ENCODE results near the gene OR2W1. TPM values are rescaled to one million over a fixed set of nuclear protein-coding genes. Genes with fewer than 3 reads are reported as not detected.
A peak's percentile ranks its signal among the peaks of the same experiment; 100 is the strongest.

Gene OR2W1
- total RNA-seq, 1 donor from 2014 or later, result not detected

DNA sequence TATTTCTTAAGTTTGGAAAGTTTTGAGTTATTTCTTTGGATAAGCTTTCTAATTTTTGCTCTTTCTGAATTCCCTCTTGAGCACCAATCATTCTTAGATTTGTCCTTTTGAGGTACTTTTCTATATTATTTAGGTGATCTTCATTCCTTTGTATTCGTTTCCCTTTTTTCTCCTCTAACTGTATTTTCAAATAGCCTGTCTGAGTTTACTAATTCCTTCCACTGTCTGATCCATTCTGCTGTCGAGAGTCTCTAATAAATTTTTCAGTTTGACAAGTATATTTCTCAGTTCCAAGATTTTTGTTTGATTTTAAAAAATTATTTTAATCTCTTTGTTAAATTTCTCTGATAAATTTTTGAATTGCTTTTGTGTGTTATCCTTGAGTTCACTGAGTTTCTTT lies 23.5 kb downstream of the OR2W1 start:
- H3K36me3 ChIP-seq, result no peaks in the 10 kb centered on the region
- no peaks in the 10 kb centered on the region for H3K27me3 ChIP-seq
- H3K4me3 ChIP-seq, result no peak overlapping the region
- no peaks in the 10 kb centered on the region for H3K4me1 ChIP-seq
- no peak for DNase-seq (ENCODE audit: low spot score in 2 of 2)
- TF ChIP-seq CTCF (IDR thresholded peaks at IDR 0.05), result no peak
- H3K9me3 ChIP-seq, result no peaks in the 10 kb centered on the region
- intact Hi-C loops (cut with DNase I), result no loop called here
- H3K27ac ChIP-seq, result no peak overlapping the region

DNA sequence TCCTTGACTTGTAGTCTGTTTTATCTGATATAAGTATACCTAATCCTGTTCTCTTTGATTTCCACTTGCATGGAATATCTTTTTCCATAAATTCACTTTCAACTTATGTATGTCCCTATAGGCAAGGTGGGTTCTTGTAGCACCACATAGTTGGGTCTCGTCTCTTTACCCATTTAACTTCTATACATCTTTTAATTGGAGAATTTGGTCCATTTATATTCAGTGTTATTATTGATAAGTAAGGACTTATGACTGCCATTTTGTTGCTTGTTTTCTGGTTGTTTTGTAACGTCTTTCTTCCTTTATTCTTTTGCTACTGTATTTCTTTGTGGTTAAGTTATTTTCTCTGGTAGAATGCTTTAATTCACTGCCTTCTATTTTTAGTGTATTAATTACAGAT lies 25.3 kb downstream of the OR2W1 start:
- intact Hi-C loops (cut with DNase I), result loop anchor here (5.0 to 10.0 kb wide), 3 partner anchors 97 to 1115 kb away; partner anchors contain the start of gene TRIM27
- Histone ChIP-seq H3K4me1 (no peaks in the 10 kb centered on the region), H3K36me3 (no peaks in the 10 kb centered on the region), H3K9me3 (no peaks in the 10 kb centered on the region), H3K27ac (no peak overlapping the region), H3K4me3 (no peak overlapping the region), H3K27me3 (peaks cover 1% of the 10 kb centered on the region)
- DNase-seq (ENCODE audit: low spot score in 2 of 2), result no peak
- TF ChIP-seq CTCF (IDR thresholded peaks at IDR 0.05), result no peak

DNA sequence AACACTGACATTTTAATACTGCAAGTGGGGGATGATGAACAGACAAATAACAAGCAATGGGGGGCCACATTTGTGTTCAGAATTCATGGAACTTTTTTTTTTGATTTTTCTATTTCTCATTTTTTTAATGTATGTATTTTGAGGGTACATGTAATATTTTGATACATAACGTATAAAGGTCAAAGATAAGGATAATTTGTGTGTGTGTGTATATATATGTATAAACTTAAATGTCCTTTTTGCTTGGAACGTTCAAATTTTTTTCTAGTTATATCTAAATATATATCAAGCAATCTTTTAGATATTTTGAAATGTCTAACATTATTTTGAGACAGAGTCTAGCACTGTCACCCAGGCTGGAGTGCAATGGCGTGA lies 27.6 kb downstream of the OR2W1 start:
- H3K36me3 ChIP-seq, result no peaks in the 10 kb centered on the region
- DNase-seq (ENCODE audit: low spot score in 2 of 2), result no peak
- TF ChIP-seq CTCF (IDR thresholded peaks at IDR 0.05), result no peak
- H3K4me3 ChIP-seq, result no peak overlapping the region
- H3K9me3 ChIP-seq, result no peaks in the 10 kb centered on the region
- no peaks in the 10 kb centered on the region for H3K4me1 ChIP-seq
- intact Hi-C loops (cut with DNase I), result loop anchor here (1.0 to 10.0 kb wide), 5 partner anchors 75 to 1113 kb away; partner anchors contain the start of gene TRIM27
- H3K27me3 ChIP-seq, result peaks cover 5% of the 10 kb centered on the region
- H3K27ac ChIP-seq, result no peak overlapping the region

GRCh38 chr6:29016559-29017427 lies 28.2 kb downstream of the OR2W1 start:
- intact Hi-C loops (cut with DNase I), result loop anchor here (1.0 to 10.0 kb wide), 8 partner anchors 31 to 1112 kb away; partner anchors contain the start of gene TRIM27
- Histone ChIP-seq H3K9me3 (no peaks in the 10 kb centered on the region), H3K36me3 (no peaks in the 10 kb centered on the region), H3K4me1 (peaks cover 0 to 2% of the 10 kb centered on the region in 2 donors), H3K27me3 (peaks cover 5% of the 10 kb centered on the region), H3K27ac (peak overlapping the region in 1 of 2 donors; percentile 67), H3K4me3 (peak overlapping the region; percentile 47 to 71)
- DNase-seq (ENCODE audit: low spot score in 2 of 2), result peak in 1 of 2 donors; percentile 92
- peak; percentile 53 to 65 (median 61) for TF ChIP-seq CTCF (IDR thresholded peaks at IDR 0.05)

GRCh38 chr6:29014729-29015608 lies 30.0 kb downstream of the OR2W1 start:
- Histone ChIP-seq H3K36me3 (no peaks in the 10 kb centered on the region), H3K27ac (no peak overlapping the region), H3K4me1 (peaks cover 0 to 2% of the 10 kb centered on the region in 2 donors), H3K27me3 (peaks cover 5% of the 10 kb centered on the region), H3K9me3 (no peaks in the 10 kb centered on the region), H3K4me3 (peak overlapping the region; percentile 31 to 50)
- intact Hi-C loops (cut with DNase I), result loop anchor here (5.0 to 10.0 kb wide), 3 partner anchors 93 to 1110 kb away; partner anchors contain the start of gene TRIM27
- no peak for TF ChIP-seq CTCF (IDR thresholded peaks at IDR 0.05)
- DNase-seq (ENCODE audit: low spot score in 2 of 2), result no peak

Measured in ascending aorta (tissue), 2 donors.